Measurements from ENCODE around the gene STIM1. TPM values are rescaled to one million over a fixed set of nuclear protein-coding genes. Genes with fewer than 3 reads are reported as not detected.
A peak's percentile ranks its signal among the peaks of the same experiment; 100 is the strongest.

The STIM1 gene
- total RNA-seq, 1 donor from 2014 or later = 16.5 TPM

GRCh38 chr11:4095509-4096230 is 240.2 kb downstream of the STIM1 start:
- no peak for TF ChIP-seq CTCF (conservative IDR thresholded peaks at IDR 0.05; ENCODE audit: low read depth, low read length)
- H3K4me3 ChIP-seq (ENCODE audit: low read depth, low read length) = peak overlapping the region; percentile 91
- no peak for DNase-seq (ENCODE audit: low read depth)

GRCh38 chr11:4098026-4098621 is 242.7 kb downstream of the STIM1 start:
- no peak for TF ChIP-seq CTCF (conservative IDR thresholded peaks at IDR 0.05; ENCODE audit: low read depth, low read length)
- no peak for DNase-seq (ENCODE audit: low read depth)
- no peak overlapping the region for H3K4me3 ChIP-seq (ENCODE audit: low read depth, low read length)

DNA sequence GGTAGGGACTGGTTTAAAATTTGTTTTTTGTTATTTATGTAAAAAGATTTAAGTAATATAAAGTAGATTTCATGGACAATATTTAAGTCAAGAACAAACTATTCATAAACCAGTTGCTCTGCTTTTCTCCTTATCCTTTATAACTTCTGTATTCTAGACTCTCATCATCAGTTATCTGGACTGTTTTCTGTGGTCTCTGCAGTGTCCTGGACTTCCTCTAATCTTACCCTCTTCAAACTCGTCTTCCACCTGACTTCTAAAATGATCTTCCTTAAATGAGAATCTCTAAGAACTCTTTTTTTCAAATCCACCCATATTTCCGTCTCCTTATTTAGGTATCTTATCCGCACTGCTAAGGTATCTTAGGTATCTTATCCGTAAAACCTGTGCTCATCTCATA is 247.2 kb downstream of the STIM1 start:
- H3K4me3 ChIP-seq (ENCODE audit: low read depth, low read length) = no peak overlapping the region
- TF ChIP-seq CTCF (conservative IDR thresholded peaks at IDR 0.05; ENCODE audit: low read depth, low read length) = no peak
- no peak for DNase-seq (ENCODE audit: low read depth)

GRCh38 chr11:4103269-4103668 is 247.8 kb downstream of the STIM1 start:
- no peak for TF ChIP-seq CTCF (conservative IDR thresholded peaks at IDR 0.05; ENCODE audit: low read depth, low read length)
- DNase-seq (ENCODE audit: low read depth) = no peak
- H3K4me3 ChIP-seq (ENCODE audit: low read depth, low read length) = no peak overlapping the region

DNA sequence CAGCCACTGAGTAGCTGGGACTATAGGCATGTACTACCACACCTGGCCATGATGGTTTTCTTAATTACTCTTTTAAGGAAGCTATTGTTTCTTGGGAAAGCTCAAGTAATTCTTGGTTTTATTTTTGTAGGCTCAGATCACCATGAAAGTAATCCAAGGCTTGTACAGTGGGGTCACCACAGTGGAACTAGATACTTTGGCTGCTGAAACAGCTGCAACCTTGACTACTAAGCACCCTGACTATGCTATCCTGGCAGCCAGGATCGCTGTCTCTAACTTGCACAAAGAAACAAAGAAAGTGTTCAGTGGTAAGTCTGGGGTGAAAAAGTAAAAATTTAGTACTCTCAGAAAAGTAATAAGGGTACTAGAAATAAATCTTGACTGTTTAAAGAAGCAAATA is 250.5 kb downstream of the STIM1 start:
- H3K4me3 ChIP-seq (ENCODE audit: low read depth, low read length) = no peak overlapping the region
- no peak for DNase-seq (ENCODE audit: low read depth)
- TF ChIP-seq CTCF (conservative IDR thresholded peaks at IDR 0.05; ENCODE audit: low read depth, low read length) = no peak

- TF ChIP-seq CTCF (conservative IDR thresholded peaks at IDR 0.05; ENCODE audit: low read depth, low read length) = no peak
- H3K4me3 ChIP-seq (ENCODE audit: low read depth, low read length) = no peak overlapping the region
- DNase-seq (ENCODE audit: low read depth) = no peak
Measured at GRCh38 chr11:4111834-4112233, 256.4 kb downstream of the STIM1 start.

- TF ChIP-seq CTCF (conservative IDR thresholded peaks at IDR 0.05; ENCODE audit: low read depth, low read length) = no peak
Measured at GRCh38 chr11:4115128-4115527, 259.7 kb downstream of the STIM1 start.

More at GRCh38 chr11:4115128-4115527, 259.7 kb downstream of the STIM1 start:
- no peak overlapping the region for H3K4me3 ChIP-seq (ENCODE audit: low read depth, low read length)
- no peak for DNase-seq (ENCODE audit: low read depth)
